Measurements from ENCODE around the gene TUBA1C.
"Not testable (repeated sequence)": the region's sequence is repeated elsewhere in the genome, so short reads cannot be mapped to it uniquely, and the experiment has no call there.

The TUBA1C gene

DNA sequence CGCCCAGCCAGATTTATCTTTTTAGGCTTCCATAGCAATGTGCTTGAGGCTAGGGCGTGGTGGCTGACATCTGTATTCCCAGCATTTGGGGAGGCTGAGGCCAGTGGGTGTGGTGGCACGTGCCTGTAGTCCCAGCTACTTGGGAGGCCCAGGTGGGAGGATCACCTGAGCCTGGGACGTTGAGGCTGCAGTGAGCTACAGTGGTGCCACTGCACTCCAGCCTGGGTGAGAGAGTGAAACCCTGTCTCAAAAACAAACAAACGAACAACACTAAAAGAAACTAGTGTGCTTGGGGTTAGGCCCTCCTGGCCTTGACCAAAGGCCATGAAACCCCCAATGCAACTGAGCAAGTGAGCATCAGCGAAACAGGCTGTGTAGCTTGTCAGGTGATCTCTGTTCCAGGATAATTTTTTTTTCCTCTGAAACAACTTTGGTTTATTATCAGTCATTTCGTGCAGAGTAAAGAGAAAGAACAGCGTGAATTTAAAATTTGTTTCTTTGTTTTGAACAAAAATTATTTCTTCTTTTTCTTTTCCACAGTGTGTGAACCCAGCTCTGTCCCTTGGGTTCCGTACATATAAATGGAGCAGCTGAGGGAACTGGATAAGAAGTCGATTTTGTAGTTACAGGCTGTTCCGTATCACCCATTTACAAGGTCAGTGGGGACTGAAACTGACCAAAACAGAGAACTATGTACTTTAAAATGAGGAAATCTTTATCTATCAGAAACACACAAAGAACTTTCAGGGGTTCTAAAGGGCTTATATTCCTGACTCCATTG, 8.8 kb upstream of the TUBA1C start:
- no peak for DNase-seq

DNA sequence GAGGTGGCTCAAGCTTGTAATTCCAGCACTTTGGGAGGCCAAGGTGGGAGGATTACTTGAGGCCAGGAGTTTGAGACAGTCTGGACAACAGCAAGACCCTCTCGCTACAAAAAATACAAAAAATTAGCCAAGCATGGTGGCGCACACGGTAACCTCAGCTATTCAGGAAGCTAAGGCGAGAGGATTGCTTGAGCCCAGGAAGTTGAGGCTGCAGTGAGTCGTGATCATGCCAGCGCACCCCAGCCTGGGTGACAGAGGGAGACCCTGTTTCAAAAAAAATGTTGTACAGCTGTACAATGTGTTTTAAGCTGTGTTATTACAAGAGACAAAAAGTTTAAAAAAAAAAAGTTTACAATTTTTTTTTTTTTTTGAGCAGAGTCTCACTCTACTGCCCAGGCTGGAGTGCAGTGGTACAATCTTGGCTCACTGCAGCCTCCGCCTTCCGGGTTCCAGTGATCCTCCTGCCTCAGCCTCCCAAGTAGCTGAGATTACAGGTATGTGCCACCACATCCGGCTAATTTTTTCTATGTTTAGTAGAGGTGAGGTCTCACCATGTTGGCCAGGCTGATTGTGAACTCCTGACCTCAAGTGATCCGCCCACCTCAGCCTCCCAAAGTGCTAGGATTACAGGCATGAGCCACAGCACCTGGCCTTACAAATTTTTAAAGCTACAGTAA, 7.2 kb upstream of the TUBA1C start:
- DNase-seq = not testable (repeated sequence)

DNA sequence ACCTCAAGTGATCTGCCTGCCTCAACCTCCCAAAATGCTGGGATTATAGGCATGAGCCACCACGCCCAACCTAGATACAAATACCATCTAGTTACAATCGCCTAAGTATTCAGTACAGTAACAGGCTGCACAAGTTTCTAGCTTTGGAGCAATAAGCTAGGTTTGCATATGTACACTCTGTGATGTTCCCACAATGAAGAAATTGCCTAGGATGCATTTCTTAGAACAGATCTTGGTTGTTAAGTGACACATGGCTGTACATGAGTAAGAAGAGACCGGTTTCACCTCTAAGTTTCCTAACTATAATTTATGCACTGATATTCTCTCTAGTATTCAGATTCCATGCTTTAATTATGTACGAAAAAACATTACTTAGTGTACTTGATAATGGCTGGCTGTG, 5.4 kb upstream of the TUBA1C start:
- no peak for DNase-seq

DNA sequence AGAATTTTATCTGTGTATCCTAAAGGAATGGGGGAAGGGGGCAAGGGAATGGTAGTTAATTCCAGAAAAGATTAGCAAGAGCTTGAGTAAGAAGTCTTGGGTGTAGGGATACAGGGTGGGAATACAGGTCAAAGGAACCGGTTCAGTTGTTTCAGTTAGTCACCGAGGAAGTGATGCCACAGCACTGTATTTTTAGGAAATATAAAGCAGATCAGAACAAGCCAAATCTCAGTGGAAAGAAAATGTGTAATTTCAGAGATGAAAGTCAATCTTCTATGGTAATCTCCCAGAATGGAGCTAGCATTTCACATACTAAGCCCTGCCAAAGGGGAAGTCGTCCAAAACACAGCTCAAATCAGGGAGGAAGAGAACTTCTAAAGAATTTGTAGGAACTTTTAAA, 4.7 kb upstream of the TUBA1C start:
- no peak for DNase-seq

DNA sequence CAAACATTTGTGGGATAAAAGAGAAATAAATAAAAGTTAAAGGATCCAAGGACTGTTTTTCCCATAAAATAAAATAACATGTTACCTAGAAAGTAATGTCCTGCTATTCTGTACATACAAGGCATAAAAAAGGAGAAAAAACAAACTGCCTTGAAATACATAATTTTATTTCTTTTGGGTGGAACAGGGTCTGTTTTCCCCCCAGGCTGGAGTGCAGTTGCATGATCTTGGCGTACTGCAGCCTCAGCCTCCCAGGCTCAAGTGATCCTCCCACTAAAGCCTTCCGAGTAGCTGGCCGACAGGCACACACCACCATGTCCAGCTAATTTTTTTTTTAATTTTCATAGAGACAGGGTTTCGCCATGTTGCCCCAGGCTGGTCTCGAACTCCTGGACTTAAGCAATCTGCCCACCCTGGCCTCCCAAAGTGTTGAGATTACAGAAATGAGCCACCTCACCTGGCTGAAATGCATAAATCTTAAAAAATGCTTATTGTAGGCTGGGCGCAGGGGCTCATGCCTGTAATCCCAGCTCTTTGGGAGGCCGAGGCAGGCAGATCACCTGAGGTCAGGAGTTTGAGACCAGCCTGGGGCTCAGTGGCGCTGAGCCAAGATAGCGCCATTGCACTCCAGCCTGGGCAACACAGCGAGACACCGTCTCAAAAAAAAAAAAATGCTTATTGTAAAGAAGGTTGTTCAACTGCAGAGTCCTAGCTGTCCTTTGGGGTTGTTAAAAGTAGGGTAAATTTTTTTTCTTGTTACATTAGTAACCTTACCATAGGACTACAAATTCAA, 4.1 kb upstream of the TUBA1C start:
- DNase-seq = no peak

DNA sequence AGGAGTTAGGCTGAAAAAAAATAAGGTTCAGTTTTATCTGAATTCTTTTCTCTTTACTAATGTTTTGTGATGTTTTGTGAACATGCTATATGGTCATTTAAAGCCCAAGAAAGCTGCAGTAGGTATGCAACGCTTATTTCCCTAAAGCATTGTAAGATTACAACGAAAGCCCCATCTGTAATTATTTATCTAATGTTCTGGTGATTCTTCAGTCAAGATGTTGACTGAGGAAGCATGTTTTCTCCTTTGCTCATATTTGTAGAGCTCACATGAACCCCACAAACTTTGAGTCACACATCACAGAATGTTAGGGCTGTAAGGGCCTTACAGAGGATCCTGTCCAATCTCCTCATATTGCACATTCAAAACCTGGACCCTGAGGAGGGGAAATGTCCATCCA, 3.2 kb upstream of the TUBA1C start:
- DNase-seq = no peak

DNA sequence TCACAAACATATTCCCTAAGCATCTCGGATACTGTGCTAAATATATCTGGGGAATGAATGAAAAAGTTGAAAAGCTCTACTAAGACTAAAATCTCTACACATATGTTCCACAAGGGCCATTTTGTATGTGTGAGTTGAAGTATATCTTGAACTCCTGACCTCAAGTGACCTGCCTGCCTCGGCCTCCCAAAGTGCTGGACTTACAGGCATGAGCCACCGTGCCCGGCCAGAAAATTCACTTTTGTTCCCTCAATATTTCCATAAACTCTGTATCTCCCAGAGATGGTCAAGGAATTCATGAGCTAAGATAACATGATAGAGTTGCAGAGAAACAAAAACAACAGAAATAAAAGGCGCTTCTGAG, 1.5 kb upstream of the TUBA1C start:
- no peak for DNase-seq

DNA sequence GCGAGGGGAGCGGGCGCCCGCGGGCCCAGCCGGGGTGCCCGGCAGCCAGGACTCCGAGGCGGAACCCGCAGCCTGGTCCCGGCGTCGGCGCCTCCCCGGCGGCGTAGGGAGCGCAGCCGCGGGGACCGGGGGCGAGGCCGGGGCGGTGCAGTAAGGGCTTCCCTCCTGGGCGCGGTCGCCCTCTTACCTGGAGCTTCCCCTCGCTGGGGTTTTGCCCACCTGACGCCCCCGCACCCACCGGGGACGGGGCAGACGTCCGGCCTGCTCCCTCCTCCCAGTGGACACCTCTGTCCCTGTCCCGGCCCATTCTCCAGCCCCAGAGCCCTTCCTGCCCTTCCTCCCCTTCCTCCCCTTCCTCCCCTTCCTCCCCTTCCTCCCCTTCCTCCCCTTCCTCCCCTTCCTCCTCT, 413 bp upstream of the TUBA1C start:
- DNase-seq = no peak

DNA sequence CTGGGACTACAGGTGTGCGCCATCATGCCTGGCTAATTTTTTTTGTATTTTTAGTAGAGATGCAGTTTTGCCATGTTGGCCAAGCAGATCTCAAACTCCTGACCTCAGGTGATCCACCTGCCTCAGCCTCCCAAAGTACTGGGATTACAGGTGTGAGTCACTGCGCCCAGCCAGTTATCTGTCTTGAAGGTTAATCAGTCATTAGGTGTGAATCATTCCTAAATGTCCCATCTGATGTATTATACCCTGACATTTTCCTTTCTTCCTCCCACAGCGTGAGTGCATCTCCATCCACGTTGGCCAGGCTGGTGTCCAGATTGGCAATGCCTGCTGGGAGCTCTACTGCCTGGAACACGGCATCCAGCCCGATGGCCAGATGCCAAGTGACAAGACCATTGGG, 4.3 kb downstream of the TUBA1C start:
- not testable (repeated sequence) for DNase-seq

DNA sequence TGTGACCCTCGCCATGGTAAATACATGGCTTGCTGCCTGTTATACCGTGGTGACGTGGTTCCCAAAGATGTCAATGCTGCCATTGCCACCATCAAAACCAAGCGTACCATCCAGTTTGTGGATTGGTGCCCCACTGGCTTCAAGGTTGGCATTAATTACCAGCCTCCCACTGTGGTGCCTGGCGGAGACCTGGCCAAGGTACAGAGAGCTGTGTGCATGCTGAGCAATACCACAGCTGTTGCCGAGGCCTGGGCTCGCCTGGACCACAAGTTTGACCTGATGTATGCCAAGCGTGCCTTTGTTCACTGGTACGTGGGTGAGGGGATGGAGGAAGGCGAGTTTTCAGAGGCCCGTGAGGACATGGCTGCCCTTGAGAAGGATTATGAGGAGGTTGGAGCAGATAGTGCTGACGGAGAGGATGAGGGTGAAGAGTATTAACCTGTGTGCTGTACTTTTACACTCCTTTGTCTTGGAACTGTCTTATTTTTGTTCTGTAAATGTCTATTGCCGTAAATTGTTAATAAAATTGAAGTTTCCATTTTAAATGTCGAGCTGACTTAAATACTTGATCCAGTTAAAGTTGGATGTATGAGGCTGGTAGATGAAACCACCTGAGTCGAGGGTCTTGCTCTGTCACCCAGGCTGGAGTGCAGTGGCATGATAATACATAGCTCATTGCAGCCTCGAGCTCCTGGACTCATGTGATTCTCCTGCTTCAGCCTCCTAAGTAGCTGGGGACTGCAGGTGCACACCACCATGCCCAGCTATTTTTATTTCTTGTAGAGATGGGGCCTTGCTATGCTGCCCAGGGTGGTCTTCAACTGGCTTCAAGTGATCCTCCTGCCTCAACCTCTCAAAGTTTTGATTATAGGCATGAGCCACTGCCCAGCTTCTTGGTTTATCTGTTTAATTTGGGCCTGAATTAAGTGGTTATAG, 8.2 kb downstream of the TUBA1C start:
- DNase-seq = no peak

DNA sequence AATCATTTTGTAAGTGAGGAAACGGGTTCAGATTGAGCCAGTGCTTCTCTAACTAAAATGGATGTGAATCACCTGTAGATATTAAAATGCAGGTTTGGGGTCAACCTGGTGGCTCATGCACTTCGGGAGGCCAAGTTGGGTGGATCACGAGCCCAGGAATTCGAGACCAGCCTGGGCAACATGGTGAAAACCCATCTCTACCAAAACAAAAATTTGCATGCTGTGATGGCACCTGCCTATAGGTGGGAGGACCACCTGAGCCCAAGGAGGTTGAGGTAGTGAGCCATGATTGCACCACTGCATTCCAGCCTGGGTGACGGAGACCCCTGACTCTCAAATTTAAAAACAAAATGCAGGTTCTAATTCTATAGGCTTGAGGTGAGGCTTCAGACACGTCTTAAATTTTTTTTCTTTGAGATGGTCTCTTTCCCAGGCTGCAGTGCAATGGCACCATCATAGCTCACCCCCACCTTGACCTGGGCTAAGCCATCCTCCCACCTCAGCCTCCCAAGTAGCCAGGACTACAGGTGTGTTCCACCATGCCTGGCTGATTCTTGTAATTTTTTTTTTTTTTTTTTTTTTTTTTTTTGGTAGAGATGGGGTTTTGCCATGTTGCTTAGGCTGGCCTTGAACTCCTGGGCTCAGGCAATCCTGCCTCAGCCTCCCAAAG, 9.0 kb downstream of the TUBA1C start:
- no peak for DNase-seq

DNA sequence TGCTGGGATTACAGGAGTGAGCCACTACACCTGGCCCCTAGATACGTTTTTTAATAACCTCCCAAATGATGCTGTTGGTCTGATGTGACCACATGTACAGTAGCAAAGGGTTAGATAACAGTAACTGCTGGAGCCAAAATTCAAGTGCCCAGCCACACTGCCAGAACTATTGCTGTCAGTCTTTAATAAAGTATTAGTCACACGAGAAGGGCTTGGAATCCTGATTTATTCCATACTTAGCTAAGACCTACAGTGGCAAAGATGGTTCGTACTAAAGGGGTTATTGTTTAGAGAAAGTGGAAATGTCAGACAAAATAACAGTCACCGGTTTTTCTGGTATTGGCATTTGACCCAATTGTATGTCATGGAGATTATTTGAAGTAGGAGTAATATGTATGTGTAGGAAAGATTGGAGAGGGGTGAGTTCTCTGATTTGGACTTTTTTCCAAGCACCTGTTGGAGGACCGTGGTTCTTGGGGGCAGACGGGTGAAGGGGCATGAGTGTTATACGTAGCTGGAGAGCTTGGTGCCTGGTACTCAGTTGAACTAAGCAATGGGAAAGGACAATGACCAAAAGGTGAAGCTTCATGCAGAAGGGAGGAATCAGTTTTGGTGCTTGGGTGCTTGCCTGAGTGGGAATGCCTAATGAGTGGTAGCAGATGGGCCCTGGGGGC, 9.7 kb downstream of the TUBA1C start:
- DNase-seq = no peak

DNA sequence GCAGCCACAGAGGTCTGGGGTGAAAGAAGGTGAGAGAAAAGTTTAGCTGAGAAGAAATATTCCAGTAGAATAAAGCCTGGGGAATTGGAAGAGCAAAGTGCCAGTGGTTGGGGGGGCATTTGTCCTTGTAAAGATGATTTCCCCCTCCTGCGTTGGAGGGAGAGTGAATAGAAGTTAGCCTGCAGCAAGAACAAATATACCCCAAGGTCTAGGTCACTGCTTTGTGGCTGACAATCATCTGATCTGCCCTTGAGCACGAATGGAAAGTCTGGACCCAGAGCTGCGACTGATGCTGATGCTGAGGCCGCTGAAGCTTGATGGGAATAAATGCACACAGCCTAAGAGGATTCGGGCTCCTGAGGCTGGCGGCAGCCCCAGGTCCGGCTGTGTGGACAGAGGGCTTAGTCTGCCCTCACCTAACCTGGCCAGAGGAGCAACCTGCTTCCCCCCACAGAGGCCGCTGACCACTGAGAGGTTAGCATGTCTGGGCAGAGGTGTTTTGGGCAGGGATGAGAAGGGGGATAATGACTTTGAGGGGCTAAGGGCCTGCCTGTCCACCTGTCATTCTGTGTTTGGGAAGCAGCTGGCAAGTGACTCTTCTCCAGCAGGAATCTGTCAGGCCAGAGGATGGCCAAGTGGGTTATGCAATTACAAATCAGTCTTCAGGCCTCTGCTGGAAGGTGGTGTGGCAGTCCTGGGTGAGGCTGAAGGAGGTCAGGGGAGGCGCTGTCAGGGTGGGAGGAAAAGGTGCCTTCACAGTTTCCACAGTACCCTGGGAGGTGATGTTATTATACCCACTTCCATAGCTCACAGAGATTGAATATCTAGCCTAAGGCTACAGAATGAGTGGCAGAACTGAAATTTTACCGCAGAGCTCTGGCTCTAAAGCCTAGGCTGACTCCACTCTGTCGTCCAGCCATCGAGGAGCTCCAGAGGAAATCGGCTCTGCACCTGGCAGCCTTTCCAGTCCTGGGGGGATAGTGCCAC, 11.7 kb downstream of the TUBA1C start:
- no peak for DNase-seq

DNA sequence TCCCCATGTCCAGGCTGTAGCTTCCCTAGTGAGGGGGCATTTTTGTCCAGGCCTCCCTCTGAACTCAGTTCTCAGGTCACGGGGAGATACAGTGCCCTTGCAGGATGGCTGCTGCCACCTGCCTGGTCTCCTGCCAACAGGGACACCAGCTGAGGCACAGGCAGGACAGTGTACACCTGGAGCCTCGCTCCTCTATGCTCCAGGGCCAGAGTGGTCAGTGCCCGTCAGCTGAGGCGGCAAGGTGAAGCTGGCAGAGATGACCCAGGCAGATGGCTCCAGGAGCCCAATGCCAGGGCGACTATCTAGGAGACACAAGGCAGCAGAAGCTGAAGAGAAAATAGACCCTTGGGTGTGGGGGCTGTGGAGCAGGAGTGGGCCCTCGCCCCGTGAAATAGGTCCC, 12.6 kb downstream of the TUBA1C start:
- DNase-seq = no peak

DNA sequence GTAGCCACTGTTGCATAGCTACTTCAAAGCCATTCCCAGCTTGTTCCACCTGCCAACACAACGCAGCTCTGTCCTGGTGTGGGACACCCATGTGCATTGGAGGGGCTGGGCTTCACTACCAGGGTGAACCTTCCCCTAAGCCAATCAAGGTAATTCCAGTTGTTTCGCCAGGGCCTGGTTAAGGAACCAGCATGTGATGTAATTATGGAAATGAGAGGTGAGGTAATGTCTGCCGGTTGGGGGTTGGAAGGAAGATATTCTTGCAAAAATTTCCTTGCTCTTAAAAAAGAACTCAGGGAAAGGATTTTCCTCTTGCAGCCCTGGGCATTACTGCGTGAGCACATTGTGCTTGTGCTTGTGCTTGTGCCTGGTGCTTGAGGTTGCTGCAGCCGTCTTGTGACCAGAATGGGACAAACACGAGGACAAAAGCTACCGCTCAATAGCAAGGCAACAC, 14.9 kb downstream of the TUBA1C start:
- DNase-seq = no peak

DNA sequence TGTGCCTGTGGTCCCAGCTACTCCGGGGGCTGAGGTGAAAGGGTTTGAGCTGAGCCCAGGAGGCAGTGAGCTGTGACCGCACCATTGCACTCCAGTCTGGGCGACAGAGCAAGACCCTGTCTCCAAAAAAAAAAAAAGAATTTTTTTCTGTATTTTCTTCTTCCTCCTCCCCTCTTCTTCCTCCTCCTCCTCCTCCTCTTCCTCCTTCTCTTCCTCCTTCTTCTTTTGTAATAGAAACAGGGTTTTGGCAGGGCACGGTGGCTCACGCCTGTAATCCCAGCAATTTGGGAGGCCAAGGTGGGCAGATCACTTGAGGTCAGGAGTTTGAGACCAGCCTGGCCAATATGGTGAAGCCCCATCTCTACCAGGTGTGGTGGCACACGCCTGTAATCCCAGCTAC, 15.7 kb downstream of the TUBA1C start:
- DNase-seq = not testable (repeated sequence)

DNA sequence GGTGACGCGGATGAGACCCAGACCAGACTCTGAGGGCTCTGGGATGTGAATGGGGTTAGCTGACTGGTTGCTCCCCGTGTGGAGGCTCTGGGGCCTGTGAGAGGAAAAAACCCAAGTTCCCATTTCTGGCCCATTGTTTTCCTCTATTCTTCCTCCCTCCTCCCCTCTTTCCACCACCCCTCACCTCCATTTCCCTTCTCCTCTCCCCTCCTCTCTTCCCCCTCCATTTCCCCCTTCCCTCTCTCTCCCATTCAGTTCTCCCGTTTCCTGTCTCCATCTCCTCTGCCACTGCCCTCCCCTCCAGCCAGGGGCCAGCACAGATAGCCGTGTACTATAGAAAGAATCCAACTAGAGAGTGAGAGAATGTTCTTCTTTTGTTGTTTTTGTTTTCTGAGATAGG, 17.4 kb downstream of the TUBA1C start:
- DNase-seq = no peak

DNA sequence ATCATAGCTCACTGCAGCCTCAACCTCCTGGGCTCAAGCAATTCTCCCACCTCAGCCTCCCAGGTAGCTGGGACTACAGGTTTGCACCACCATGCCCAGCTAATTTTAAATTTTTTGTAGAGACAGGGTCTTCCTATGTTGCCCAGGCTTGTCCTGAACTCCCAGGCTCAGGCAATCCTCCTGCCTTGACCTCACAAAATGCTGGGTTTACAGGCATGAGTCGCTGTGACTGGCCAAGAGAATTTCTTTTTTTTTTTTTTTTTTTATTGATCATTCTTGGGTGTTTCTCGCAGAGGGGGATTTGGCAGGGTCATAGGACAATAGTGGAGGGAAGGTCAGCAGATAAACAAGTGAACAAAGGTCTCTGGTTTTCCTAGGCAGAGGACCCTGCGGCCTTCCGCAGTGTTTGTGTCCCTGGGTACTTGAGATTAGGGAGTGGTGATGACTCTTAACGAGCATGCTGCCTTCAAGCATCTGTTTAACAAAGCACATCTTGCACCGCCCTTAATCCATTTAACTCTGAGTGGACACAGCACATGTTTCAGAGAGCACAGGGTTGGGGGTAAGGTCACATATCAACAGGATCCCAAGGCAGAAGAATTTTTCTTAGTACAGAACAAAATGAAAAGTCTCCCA, 18.0 kb downstream of the TUBA1C start:
- DNase-seq = not testable (repeated sequence)

DNA sequence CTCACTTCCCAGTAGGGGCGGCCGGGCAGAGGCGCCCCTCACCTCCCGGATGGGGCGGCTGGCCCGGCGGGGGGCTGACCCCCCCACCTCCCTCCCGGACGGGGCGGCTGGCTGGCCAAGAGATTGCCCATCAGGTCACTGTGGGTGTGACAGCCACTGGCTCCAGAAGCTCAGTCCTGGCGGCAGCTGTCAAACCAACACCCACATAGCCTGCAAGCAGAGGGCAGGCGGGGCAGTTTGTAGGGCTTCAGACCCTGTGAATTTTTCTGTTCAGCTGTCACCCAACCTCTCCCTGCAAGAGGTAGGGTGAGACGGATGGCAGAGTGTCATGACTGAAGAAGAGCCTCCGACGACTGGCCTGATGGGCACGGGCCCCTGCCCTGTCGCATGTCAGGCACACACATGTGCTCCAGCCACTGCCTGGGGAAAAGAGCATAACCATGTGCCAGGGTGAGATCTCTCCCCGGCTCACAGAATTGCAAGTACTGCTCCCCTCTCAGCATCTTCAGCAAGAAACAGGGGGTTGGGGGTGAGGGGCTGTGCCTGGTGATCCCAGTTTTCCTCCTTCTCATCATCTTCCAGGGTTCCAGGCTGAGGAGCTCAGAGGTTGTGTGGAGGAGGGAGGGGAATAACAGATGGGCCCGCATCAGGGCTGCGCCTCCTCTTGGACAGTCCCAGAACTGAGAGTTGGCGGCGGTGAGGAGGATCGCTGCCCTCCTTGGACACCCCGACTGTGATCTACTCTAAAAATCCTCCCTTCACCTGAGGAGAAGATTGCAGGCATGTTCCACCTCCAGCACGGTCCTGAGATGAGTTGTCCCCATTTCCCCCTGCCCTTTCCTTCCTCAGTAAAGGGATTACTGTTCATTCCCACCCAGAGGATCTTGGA, 18.9 kb downstream of the TUBA1C start:
- no peak for DNase-seq
